ENCODE results near the gene STON2. TPM values are rescaled to one million over a fixed set of nuclear protein-coding genes. Genes with fewer than 3 reads are reported as not detected.

The STON2 gene
- total and polyA plus RNA-seq, 2 of the 13 experiments (the other 11 are each of a cell fraction or from before 2014, with no cell fraction given) = 2.1 to 11.0 TPM

- TF ChIP-seq PLRG1 (conservative IDR thresholded peaks at IDR 0.05) = no peak
- TF ChIP-seq ZNF800 (CRISPR knock-in tag; IDR thresholded peaks at IDR 0.05) = no peak
- TF ChIP-seq, protein P1, sequence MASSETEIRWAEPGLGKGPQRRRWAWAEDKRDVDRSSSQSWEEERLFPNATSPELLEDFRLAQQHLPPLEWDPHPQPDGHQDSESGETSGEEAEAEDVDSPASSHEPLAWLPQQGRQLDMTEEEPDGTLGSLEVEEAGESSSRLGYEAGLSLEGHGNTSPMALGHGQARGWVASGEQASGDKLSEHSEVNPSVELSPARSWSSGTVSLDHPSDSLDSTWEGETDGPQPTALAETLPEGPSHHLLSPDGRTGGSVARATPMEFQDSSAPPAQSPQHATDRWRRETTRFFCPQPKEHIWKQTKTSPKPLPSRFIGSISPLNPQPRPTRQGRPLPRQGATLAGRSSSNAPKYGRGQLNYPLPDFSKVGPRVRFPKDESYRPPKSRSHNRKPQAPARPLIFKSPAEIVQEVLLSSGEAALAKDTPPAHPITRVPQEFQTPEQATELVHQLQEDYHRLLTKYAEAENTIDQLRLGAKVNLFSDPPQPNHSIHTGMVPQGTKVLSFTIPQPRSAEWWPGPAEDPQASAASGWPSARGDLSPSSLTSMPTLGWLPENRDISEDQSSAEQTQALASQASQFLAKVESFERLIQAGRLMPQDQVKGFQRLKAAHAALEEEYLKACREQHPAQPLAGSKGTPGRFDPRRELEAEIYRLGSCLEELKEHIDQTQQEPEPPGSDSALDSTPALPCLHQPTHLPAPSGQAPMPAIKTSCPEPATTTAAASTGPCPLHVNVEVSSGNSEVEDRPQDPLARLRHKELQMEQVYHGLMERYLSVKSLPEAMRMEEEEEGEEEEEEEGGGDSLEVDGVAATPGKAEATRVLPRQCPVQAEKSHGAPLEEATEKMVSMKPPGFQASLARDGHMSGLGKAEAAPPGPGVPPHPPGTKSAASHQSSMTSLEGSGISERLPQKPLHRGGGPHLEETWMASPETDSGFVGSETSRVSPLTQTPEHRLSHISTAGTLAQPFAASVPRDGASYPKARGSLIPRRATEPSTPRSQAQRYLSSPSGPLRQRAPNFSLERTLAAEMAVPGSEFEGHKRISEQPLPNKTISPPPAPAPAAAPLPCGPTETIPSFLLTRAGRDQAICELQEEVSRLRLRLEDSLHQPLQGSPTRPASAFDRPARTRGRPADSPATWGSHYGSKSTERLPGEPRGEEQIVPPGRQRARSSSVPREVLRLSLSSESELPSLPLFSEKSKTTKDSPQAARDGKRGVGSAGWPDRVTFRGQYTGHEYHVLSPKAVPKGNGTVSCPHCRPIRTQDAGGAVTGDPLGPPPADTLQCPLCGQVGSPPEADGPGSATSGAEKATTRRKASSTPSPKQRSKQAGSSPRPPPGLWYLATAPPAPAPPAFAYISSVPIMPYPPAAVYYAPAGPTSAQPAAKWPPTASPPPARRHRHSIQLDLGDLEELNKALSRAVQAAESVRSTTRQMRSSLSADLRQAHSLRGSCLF (CRISPR knock-in tag; IDR thresholded peaks at IDR 0.05; ENCODE audit: borderline replicate concordance) = no peak
- no peak for TF ChIP-seq FOSL1 (CRISPR knock-in tag; IDR thresholded peaks at IDR 0.05; ENCODE audit: borderline replicate concordance)
- no peak for TF ChIP-seq ISX (CRISPR knock-in tag; conservative IDR thresholded peaks at IDR 0.05)
- no peak for TF ChIP-seq ZNF367 (CRISPR knock-in tag; IDR thresholded peaks at IDR 0.05; ENCODE audit: borderline replicate concordance)
- no peak for TF ChIP-seq ZSCAN29 (CRISPR knock-in tag; conservative IDR thresholded peaks at IDR 0.05)
- no peak for TF ChIP-seq NFYB (CRISPR knock-in tag; IDR thresholded peaks at IDR 0.05)
- no peak for TF ChIP-seq CHD4 (IDR thresholded peaks at IDR 0.05; ENCODE audit: borderline replicate concordance, low read length)
- TF ChIP-seq HNF4A (CRISPR knock-in tag; IDR thresholded peaks at IDR 0.05) = peak; percentile 28; the same call in 1 of the 2 replicates
- TF ChIP-seq ZSCAN31 (CRISPR knock-in tag; IDR thresholded peaks at IDR 0.05; ENCODE audit: low read depth) = no peak
- peak; percentile 52 for TF ChIP-seq FOXA3 (CRISPR knock-in tag; IDR thresholded peaks at IDR 0.05)
- TF ChIP-seq ZNF264 (CRISPR knock-in tag; IDR thresholded peaks at IDR 0.05) = no peak
- no peak for TF ChIP-seq RNF2 (conservative IDR thresholded peaks at IDR 0.05; ENCODE audit: low read depth)
- no peak for TF ChIP-seq NFATC3 (CRISPR knock-in tag; IDR thresholded peaks at IDR 0.05)
- no peak for TF ChIP-seq ZNF639 (CRISPR knock-in tag; conservative IDR thresholded peaks at IDR 0.05)
- no peak for TF ChIP-seq RFX1 (IDR thresholded peaks at IDR 0.05)
- TF ChIP-seq ZNF431 (CRISPR knock-in tag; IDR thresholded peaks at IDR 0.05; ENCODE audit: borderline replicate concordance, low read depth) = no peak
- no peak for TF ChIP-seq ZNF670 (CRISPR knock-in tag; IDR thresholded peaks at IDR 0.05; ENCODE audit: borderline replicate concordance)
- no peak for TF ChIP-seq HMG20A (CRISPR knock-in tag; IDR thresholded peaks at IDR 0.05; ENCODE audit: borderline replicate concordance)
- TF ChIP-seq NR2F2 (IDR thresholded peaks at IDR 0.05; ENCODE audit: borderline replicate concordance, low read depth) = peak; percentile 59; the same call in 1 of the 2 replicates
- no peak for TF ChIP-seq ZNF619 (CRISPR knock-in tag; IDR thresholded peaks at IDR 0.05)
- TF ChIP-seq SNAI1 (CRISPR knock-in tag; IDR thresholded peaks at IDR 0.05; ENCODE audit: borderline replicate concordance) = no peak
- TF ChIP-seq SOX5 (CRISPR knock-in tag; IDR thresholded peaks at IDR 0.05; ENCODE audit: borderline replicate concordance) = peak; percentile 72
- TF ChIP-seq NAIF1 (CRISPR knock-in tag; IDR thresholded peaks at IDR 0.05; ENCODE audit: borderline replicate concordance) = no peak
Measured at GRCh38 chr14:81231540-81231939, 168.6 kb downstream of the STON2 start (continued).
